ENCODE measurements around the gene C1orf35. TPM values are rescaled to one million over a fixed set of nuclear protein-coding genes. Genes with fewer than 3 reads are reported as not detected.
"Not testable (repeated sequence)": the region's sequence is repeated elsewhere in the genome, so short reads cannot be mapped to it uniquely, and the experiment has no call there.

The C1orf35 gene
- total and polyA plus RNA-seq, 7 experiments from 2014 or later, result 16.8 to 33.0 (median 27.8) TPM

DNA sequence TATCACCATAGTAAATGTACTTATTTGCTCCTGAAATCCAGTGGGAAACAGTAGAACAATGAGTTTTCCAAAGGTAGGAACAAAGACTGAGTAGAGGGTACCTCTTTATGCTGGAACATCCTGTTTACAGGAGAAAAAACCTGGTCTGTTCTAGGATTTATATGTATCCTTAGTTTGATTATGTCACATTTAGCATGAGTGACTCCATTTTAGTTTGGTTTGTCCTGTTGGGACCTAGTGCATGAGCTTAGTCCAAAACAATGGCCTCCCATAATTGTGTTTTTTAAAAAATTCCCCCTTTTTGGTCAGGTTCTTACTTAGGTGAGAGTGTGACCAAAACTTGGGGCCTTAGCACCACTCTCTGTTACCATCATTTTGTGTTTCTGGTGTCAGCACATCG is 9.5 kb upstream of the C1orf35 start:
- CTCF ChIA-PET, result interaction anchor here (1.1 kb wide), 1 partner anchor 18 kb away, joined by 3 read pairs; no protein-coding TSS in a partner anchor

DNA sequence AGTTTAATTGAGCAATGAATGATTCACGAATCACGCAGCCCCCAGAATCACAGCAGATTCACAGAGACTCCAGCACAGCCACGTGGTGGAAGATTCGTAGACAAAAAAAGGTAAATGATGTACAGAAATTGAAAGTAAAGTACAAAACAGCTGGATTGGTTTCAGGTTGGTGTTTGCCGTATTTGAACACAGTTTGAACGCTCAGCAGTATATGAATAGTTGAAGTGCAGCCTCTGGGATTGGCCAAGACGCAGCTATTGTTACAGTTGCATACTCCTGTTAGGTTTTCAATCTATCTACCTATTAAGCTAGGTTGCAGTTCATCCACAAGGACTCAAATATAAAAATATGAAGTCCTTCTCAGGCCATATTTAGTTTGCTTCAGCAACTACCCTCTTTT is 9.0 kb upstream of the C1orf35 start:
- peaks cover 0 to 13% (median 0%) of the 10 kb centered on the region in 3 experiments for H3K36me3 ChIP-seq (ENCODE audit: control insufficient read depth in 2 of 3, insufficient read depth in 3 of 3, low read length in 3 of 3)
- peaks cover 9 to 16% of the 10 kb centered on the region in 2 donors for H3K4me1 ChIP-seq (ENCODE audit: control insufficient read depth in 2 of 2, insufficient read depth in 2 of 2, low read length in 2 of 2)
- no peak overlapping the region for H3K27ac ChIP-seq (ENCODE audit: low read depth, low read length)
- Mint-ChIP-seq H3K4me1 (peaks cover 5 to 25% (median 21%) of the 10 kb centered on the region in 7 donors), H3K9me3 (peaks cover 0 to 2% (median 0%) of the 10 kb centered on the region in 11 donors), H3K27ac (no peak overlapping the region), H3K36me3 (peaks cover 0 to 3% (median 0%) of the 10 kb centered on the region in 5 donors), H3K4me3 (no peak overlapping the region), H3K27me3 (peaks cover 0 to 3% (median 0%) of the 10 kb centered on the region in 5 donors)
- intact Hi-C loops (cut with micrococcal nuclease), result no loop called here
- CTCF ChIA-PET, result interaction anchor here (0.6 to 1.1 kb wide), 2 partner anchors 19 to 23 kb away, joined by 3 read pairs; no protein-coding TSS in a partner anchor
- ATAC-seq (no peak), DNase-seq (no peak)
- no peak overlapping the region for H3K4me3 ChIP-seq (ENCODE audit: low read length)
- no peaks in the 10 kb centered on the region for H3K27me3 ChIP-seq (ENCODE audit: control insufficient read depth in 2 of 2, insufficient read depth in 2 of 2, low read length in 2 of 2)
- H3K9me3 ChIP-seq (ENCODE audit: control insufficient read depth in 2 of 3, low read length in 3 of 3), result no peaks in the 10 kb centered on the region
- POLR2A ChIA-PET, result interaction anchor here (1.6 kb wide), 1 partner anchor 34 kb away, joined by 3 read pairs; no protein-coding TSS in a partner anchor

More for the DNA sequence above, 9.5 kb upstream of the C1orf35 start:
- Histone ChIP-seq H3K4me3 (ENCODE audit: low read length) (no peak overlapping the region), H3K4me1 (ENCODE audit: control insufficient read depth in 2 of 2, insufficient read depth in 2 of 2, low read length in 2 of 2) (peaks cover 9 to 16% of the 10 kb centered on the region in 2 donors), H3K36me3 (ENCODE audit: control insufficient read depth in 2 of 3, insufficient read depth in 3 of 3, low read length in 3 of 3) (peaks cover 0 to 9% (median 0%) of the 10 kb centered on the region in 3 experiments), H3K9me3 (ENCODE audit: control insufficient read depth in 2 of 3, low read length in 3 of 3) (no peaks in the 10 kb centered on the region), H3K27me3 (ENCODE audit: control insufficient read depth in 2 of 2, insufficient read depth in 2 of 2, low read length in 2 of 2) (no peaks in the 10 kb centered on the region), H3K27ac (ENCODE audit: low read depth, low read length) (no peak overlapping the region)
- ATAC-seq (no peak), DNase-seq (no peak)
- peaks cover 5 to 24% (median 20%) of the 10 kb centered on the region in 7 donors for H3K4me1 Mint-ChIP-seq
- peaks cover 0 to 3% (median 0%) of the 10 kb centered on the region in 5 donors for H3K36me3 Mint-ChIP-seq
- intact Hi-C loops (cut with micrococcal nuclease), result no loop called here
- peaks cover 0 to 3% (median 0%) of the 10 kb centered on the region in 5 donors for H3K27me3 Mint-ChIP-seq
- peaks cover 0 to 2% (median 0%) of the 10 kb centered on the region in 11 donors for H3K9me3 Mint-ChIP-seq
- H3K27ac Mint-ChIP-seq, result peak overlapping the region in 1 of 9 donors; percentile 20
- POLR2A ChIA-PET, result interaction anchor here (1.6 kb wide), 1 partner anchor 34 kb away, joined by 3 read pairs; no protein-coding TSS in a partner anchor
- no peak overlapping the region for H3K4me3 Mint-ChIP-seq

DNA sequence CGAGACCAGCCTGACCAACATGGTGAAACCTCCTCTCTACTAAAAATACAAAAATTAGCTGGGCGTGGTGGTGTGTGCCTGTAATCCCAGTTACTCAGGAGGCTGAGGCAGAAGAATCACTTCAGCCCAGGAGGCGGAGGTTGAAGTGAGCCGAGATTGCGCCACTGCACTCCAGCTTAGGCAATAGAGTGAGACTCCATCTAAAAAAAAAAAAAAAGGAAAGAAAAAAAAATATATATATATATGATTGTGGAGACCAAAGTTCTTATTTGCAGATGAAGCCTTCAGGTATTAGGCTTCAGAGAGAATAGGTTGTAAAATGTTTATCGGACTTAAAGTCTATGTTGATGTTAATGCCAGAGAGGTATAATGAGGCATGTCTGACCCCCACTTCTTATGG is 8.2 kb upstream of the C1orf35 start:
- H3K4me3 Mint-ChIP-seq, result peak overlapping the region in 1 of 10 donors; percentile 29
- CTCF ChIA-PET, ATAC-seq: not testable (repeated sequence)

GRCh38 chr1:228110556-228110955 is 7.4 kb upstream of the C1orf35 start:
- ATAC-seq, result no peak
- Histone ChIP-seq H3K9me3 (ENCODE audit: control insufficient read depth in 2 of 3, low read length in 3 of 3) (no peaks in the 10 kb centered on the region), H3K36me3 (ENCODE audit: control insufficient read depth in 2 of 3, insufficient read depth in 3 of 3, low read length in 3 of 3) (peaks cover 0 to 28% (median 0%) of the 10 kb centered on the region in 3 experiments), H3K27me3 (ENCODE audit: control insufficient read depth in 2 of 2, insufficient read depth in 2 of 2, low read length in 2 of 2) (no peaks in the 10 kb centered on the region), H3K27ac (ENCODE audit: low read depth, low read length) (no peak overlapping the region), H3K4me3 (ENCODE audit: low read length) (no peak overlapping the region), H3K4me1 (ENCODE audit: control insufficient read depth in 2 of 2, insufficient read depth in 2 of 2, low read length in 2 of 2) (peaks cover 9 to 16% of the 10 kb centered on the region in 2 donors)
- ChIA-PET POLR2A (interaction anchor here (0.5 to 1.9 kb wide), 3 partner anchors 8 to 34 kb away, joined by 3 to 10 read pairs (median 3); no protein-coding TSS in a partner anchor), CTCF (interaction anchor here (0.9 kb wide), 1 partner anchor 41 kb away, joined by 3 read pairs; no protein-coding TSS in a partner anchor)
- peak overlapping the region in 6 of 10 donors; percentile 23 to 95 (median 72) for H3K4me3 Mint-ChIP-seq
- peaks cover 0 to 6% (median 5%) of the 10 kb centered on the region in 5 donors for H3K36me3 Mint-ChIP-seq
- intact Hi-C loops (cut with micrococcal nuclease), result no loop called here
- peaks cover 5 to 34% (median 22%) of the 10 kb centered on the region in 7 donors for H3K4me1 Mint-ChIP-seq
- no peaks in the 10 kb centered on the region for H3K9me3 Mint-ChIP-seq
- peak overlapping the region in 2 of 9 donors; percentile 17 to 98 for H3K27ac Mint-ChIP-seq
- H3K27me3 Mint-ChIP-seq, result peaks cover 0 to 3% (median 0%) of the 10 kb centered on the region in 5 donors
- no peak for DNase-seq

More for the DNA sequence above, 8.2 kb upstream of the C1orf35 start:
- H3K27me3 ChIP-seq (ENCODE audit: control insufficient read depth in 2 of 2, insufficient read depth in 2 of 2, low read length in 2 of 2); H3K9me3 ChIP-seq (ENCODE audit: control insufficient read depth in 2 of 3, low read length in 3 of 3); intact Hi-C loops (cut with micrococcal nuclease); H3K27ac Mint-ChIP-seq; H3K27me3 Mint-ChIP-seq; H3K4me3 ChIP-seq (ENCODE audit: low read length); DNase-seq; H3K27ac ChIP-seq (ENCODE audit: low read depth, low read length); H3K9me3 Mint-ChIP-seq; H3K36me3 Mint-ChIP-seq: not testable (repeated sequence)
- POLR2A ChIA-PET, result interaction anchor here (1.6 to 1.9 kb wide), 2 partner anchors 19 to 33 kb away, joined by 3 to 10 read pairs; no protein-coding TSS in a partner anchor
- peaks cover 5 to 33% (median 22%) of the 10 kb centered on the region in 7 donors for H3K4me1 Mint-ChIP-seq
- Histone ChIP-seq H3K36me3 (ENCODE audit: control insufficient read depth in 2 of 3, insufficient read depth in 3 of 3, low read length in 3 of 3) (peaks cover 0 to 21% (median 0%) of the 10 kb centered on the region in 3 experiments), H3K4me1 (ENCODE audit: control insufficient read depth in 2 of 2, insufficient read depth in 2 of 2, low read length in 2 of 2) (peaks cover 9 to 16% of the 10 kb centered on the region in 2 donors)

DNA sequence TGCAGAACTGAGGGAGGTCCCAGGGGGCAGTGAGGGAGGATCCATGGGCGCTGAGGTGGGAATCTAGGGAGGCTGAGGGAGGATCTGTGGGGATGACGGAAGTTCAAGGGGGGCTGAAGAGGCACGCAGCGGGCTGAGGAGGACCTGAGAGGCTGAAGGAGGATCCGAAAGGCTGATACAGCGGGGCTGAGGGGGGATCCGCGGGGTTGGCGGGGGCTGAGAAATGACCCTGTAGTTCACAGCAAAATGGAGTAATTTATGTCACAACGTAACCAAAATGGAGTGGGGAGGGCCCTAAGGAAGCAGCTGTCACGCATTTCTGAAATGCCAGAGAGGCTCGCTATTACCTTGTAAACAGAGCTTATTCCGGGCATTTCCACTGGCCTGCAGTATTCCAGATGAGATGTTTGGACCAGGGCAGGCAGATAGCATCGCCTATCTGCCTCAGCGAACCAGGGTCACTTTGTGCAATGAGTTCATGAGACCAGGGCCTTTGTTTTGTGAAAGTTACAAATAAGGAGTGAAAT is 6.9 kb upstream of the C1orf35 start:
- H3K9me3 Mint-ChIP-seq, result no peaks in the 10 kb centered on the region
- H3K36me3 ChIP-seq (ENCODE audit: control insufficient read depth in 2 of 3, insufficient read depth in 3 of 3, low read length in 3 of 3), result peaks cover 0 to 32% (median 0%) of the 10 kb centered on the region in 3 experiments
- peak overlapping the region; percentile 100 for H3K4me3 ChIP-seq (ENCODE audit: low read length)
- intact Hi-C loops (cut with micrococcal nuclease), result loop anchor here (1.0 to 10.0 kb wide), 12 partner anchors 28 to 1705 kb away; partner anchors contain the start of genes ARF1 (in 2 of the 2), GUK1 (in 2 of the 2), CCSAP (in 1 of the 2) and PARP1 (in 1 of the 2)
- CTCF ChIA-PET, result interaction anchor here (0.6 to 1.0 kb wide), 4 partner anchors 21 to 58 kb away, joined by 3 to 4 read pairs (median 3); partner anchors contain the start of gene ARF1
- peaks cover 0 to 6% (median 5%) of the 10 kb centered on the region in 5 donors for H3K36me3 Mint-ChIP-seq
- peaks cover 5 to 34% (median 22%) of the 10 kb centered on the region in 7 donors for H3K4me1 Mint-ChIP-seq
- no peaks in the 10 kb centered on the region for H3K9me3 ChIP-seq (ENCODE audit: control insufficient read depth in 2 of 3, low read length in 3 of 3)
- peak overlapping the region; percentile 87 to 95 (median 93) for H3K4me3 Mint-ChIP-seq
- H3K27ac ChIP-seq (ENCODE audit: low read depth, low read length), result peak overlapping the region; percentile 94
- H3K27ac Mint-ChIP-seq, result peak overlapping the region; percentile 88 to 98 (median 95)
- H3K4me1 ChIP-seq (ENCODE audit: control insufficient read depth in 2 of 2, insufficient read depth in 2 of 2, low read length in 2 of 2), result peaks cover 9 to 16% of the 10 kb centered on the region in 2 donors
- H3K27me3 Mint-ChIP-seq, result peaks cover 0 to 3% (median 0%) of the 10 kb centered on the region in 5 donors
- no peak for ATAC-seq
- H3K27me3 ChIP-seq (ENCODE audit: control insufficient read depth in 2 of 2, insufficient read depth in 2 of 2, low read length in 2 of 2), result no peaks in the 10 kb centered on the region
- DNase-seq, result no peak
- POLR2A ChIA-PET, result interaction anchor here (0.9 to 2.1 kb wide), 7 partner anchors 9 to 56 kb away, joined by 3 to 10 read pairs (median 5); partner anchors contain the start of gene GUK1
